WTC11 (cell line): ENCODE results near the gene CRTC2. TPM values are rescaled to one million over a fixed set of nuclear protein-coding genes. Genes with fewer than 3 reads are reported as not detected.

Experiments
- ATAC-seq: fragments of 200-7000 bp; cut with Tn5 transposase; 2 replicates; pipeline ENCODE4 v1.10.0; 2021; ENCODE audit warnings: mild to moderate bottlenecking, moderate library complexity
- CTCF ChIA-PET: fragments of 300-600 bp; sonication (Branson Sonifier 250); formaldehyde crosslinking; loops from one replicate; lab custom pipeline; 2021; ENCODE audit warnings: antibody characterized with exemption; lab: Charles Lee
- POLR2A ChIA-PET: fragments of 350-600 bp; sonication (Branson Sonifier 250); formaldehyde crosslinking; loops from one replicate; lab custom pipeline; 2021; ENCODE audit warnings: antibody characterized with exemption; lab: Charles Lee
- DNase-seq: peaks from one replicate; pipeline ENCODE4 v3.0.0; 2021; ENCODE audit warnings: low spot score
- H3K27ac Mint-ChIP-seq: 2 replicates; pipeline ENCODE4 v1.8.0; 2021; ENCODE audit warnings: mixed read lengths
- H3K27me3 Mint-ChIP-seq: 2 replicates; pipeline ENCODE4 v1.8.0; 2021; ENCODE audit warnings: low read depth, mild to moderate bottlenecking, moderate library complexity, mixed read lengths
- H3K36me3 Mint-ChIP-seq: 2 replicates; pipeline ENCODE4 v1.8.0; 2021; ENCODE audit warnings: mixed read lengths
- H3K4me1 Mint-ChIP-seq: 2 replicates; pipeline ENCODE4 v1.8.0; 2022; ENCODE audit warnings: mixed read lengths
- H3K4me3 Mint-ChIP-seq: 2 replicates; pipeline ENCODE4 v1.8.0; 2021; ENCODE audit warnings: mild to moderate bottlenecking, moderate library complexity, mixed read lengths
- H3K9me3 Mint-ChIP-seq: 2 replicates; pipeline ENCODE4 v1.8.0; 2021; ENCODE audit warnings: mixed read lengths
- AR ChIP-seq: fragments of 250-450 bp; sonication (Bioruptor Pico); IDR thresholded peaks from 2 replicates; pipeline ENCODE4 v1.9.0; 2021; ENCODE audit warnings: mild to moderate bottlenecking
- ATF1 ChIP-seq: sonication (generic); formaldehyde crosslinking; IDR thresholded peaks from 2 replicates; pipeline ENCODE4 v1.8.1; 2023; ENCODE audit warnings: mild to moderate bottlenecking, moderate library complexity, missing genetic modification reagents
- ATF3 ChIP-seq: sonication (generic); formaldehyde crosslinking; conservative IDR thresholded peaks from 2 replicates; pipeline ENCODE4 v1.8.1; 2022; ENCODE audit warnings: mild to moderate bottlenecking, missing genetic modification reagents
- CREB1 ChIP-seq: sonication (generic); formaldehyde crosslinking; IDR thresholded peaks from 2 replicates; pipeline ENCODE4 v1.8.0; 2023; ENCODE audit warnings: mild to moderate bottlenecking, missing genetic modification reagents
- CREM ChIP-seq: sonication (generic); formaldehyde crosslinking; IDR thresholded peaks from 2 replicates; pipeline ENCODE4 v1.8.1; 2022; ENCODE audit warnings: mild to moderate bottlenecking, missing genetic modification reagents, moderate library complexity
- E2F4 ChIP-seq: sonication (generic); formaldehyde crosslinking; IDR thresholded peaks from 2 replicates; pipeline ENCODE4 v1.8.1; 2022; ENCODE audit warnings: low read depth, mild to moderate bottlenecking, moderate library complexity, missing genetic modification reagents, borderline replicate concordance
- ELF4 ChIP-seq: sonication (generic); formaldehyde crosslinking; IDR thresholded peaks from 2 replicates; pipeline ENCODE4 v1.8.1; 2022; ENCODE audit warnings: low read depth, mild to moderate bottlenecking, moderate library complexity, missing genetic modification reagents
- ETV6 ChIP-seq: sonication (generic); formaldehyde crosslinking; IDR thresholded peaks from 2 replicates; pipeline ENCODE4 v1.8.1; 2022; ENCODE audit warnings: mild to moderate bottlenecking, missing genetic modification reagents
- FOXK1 ChIP-seq: sonication (generic); formaldehyde crosslinking; IDR thresholded peaks from 2 replicates; pipeline ENCODE4 v1.8.0; 2022; ENCODE audit warnings: mild to moderate bottlenecking, moderate library complexity, missing genetic modification reagents
- HMGA2 ChIP-seq: fragments of 250-450 bp; sonication (Bioruptor Pico); IDR thresholded peaks from 2 replicates; pipeline ENCODE4 v1.4.0; 2021; ENCODE audit warnings: mild to moderate bottlenecking, moderate library complexity
- KAT7 ChIP-seq: sonication (generic); formaldehyde crosslinking; IDR thresholded peaks from 2 replicates; pipeline ENCODE4 v1.8.1; 2023; ENCODE audit warnings: missing genetic modification reagents, mild to moderate bottlenecking, borderline replicate concordance
- NR2C2 ChIP-seq: sonication (generic); formaldehyde crosslinking; IDR thresholded peaks from 2 replicates; pipeline ENCODE4 v1.8.0; 2022; ENCODE audit warnings: mild to moderate bottlenecking, missing genetic modification reagents
- PRDM15 ChIP-seq: sonication (generic); formaldehyde crosslinking; IDR thresholded peaks from 2 replicates; pipeline ENCODE4 v1.8.0; 2022; ENCODE audit warnings: missing genetic modification reagents
- PREB ChIP-seq: sonication (generic); formaldehyde crosslinking; IDR thresholded peaks from 2 replicates; pipeline ENCODE4 v1.8.1; 2022; ENCODE audit warnings: mild to moderate bottlenecking, missing genetic modification reagents, moderate library complexity, borderline replicate concordance
- RELA ChIP-seq: sonication (generic); formaldehyde crosslinking; IDR thresholded peaks from 2 replicates; pipeline ENCODE4 v1.8.1; 2022; ENCODE audit warnings: missing genetic modification reagents, mild to moderate bottlenecking, borderline replicate concordance
- RORB ChIP-seq: fragments of 250-450 bp; sonication (Bioruptor Pico); IDR thresholded peaks from 2 replicates; pipeline ENCODE4 v1.9.0; 2021; ENCODE audit warnings: mild to moderate bottlenecking
- SMAD3 ChIP-seq: sonication (generic); formaldehyde crosslinking; IDR thresholded peaks from 2 replicates; pipeline ENCODE4 v1.8.0; 2022; ENCODE audit warnings: missing genetic modification reagents, mild to moderate bottlenecking, borderline replicate concordance
- TEAD1 ChIP-seq: sonication (generic); formaldehyde crosslinking; IDR thresholded peaks from 2 replicates; pipeline ENCODE4 v1.8.0; 2022; ENCODE audit warnings: mild to moderate bottlenecking, missing genetic modification reagents
- TEAD4 ChIP-seq: sonication (generic); formaldehyde crosslinking; IDR thresholded peaks from 2 replicates; pipeline ENCODE4 v1.8.0; 2022; ENCODE audit warnings: mild to moderate bottlenecking, missing genetic modification reagents
- TP53 ChIP-seq: sonication (generic); formaldehyde crosslinking; IDR thresholded peaks from 2 replicates; pipeline ENCODE4 v1.8.1; 2023; ENCODE audit warnings: mild to moderate bottlenecking, missing genetic modification reagents
- USF1 ChIP-seq: sonication (generic); formaldehyde crosslinking; IDR thresholded peaks from 2 replicates; pipeline ENCODE4 v1.8.0; 2022; ENCODE audit warnings: mild to moderate bottlenecking, missing genetic modification reagents
- USF2 ChIP-seq: sonication (generic); formaldehyde crosslinking; IDR thresholded peaks from 2 replicates; pipeline ENCODE4 v1.8.1; 2023; ENCODE audit warnings: mild to moderate bottlenecking, missing genetic modification reagents, moderate library complexity
- ZBTB21 ChIP-seq: sonication (generic); formaldehyde crosslinking; IDR thresholded peaks from 2 replicates; pipeline ENCODE4 v1.8.1; 2023; ENCODE audit warnings: mild to moderate bottlenecking, missing genetic modification reagents, borderline replicate concordance
- ZMAT4 ChIP-seq: fragments of 250-450 bp; sonication (Bioruptor Pico); IDR thresholded peaks from 2 replicates; pipeline ENCODE4 v1.9.0; 2021; ENCODE audit warnings: mild to moderate bottlenecking
- ZNF121 ChIP-seq: sonication (generic); formaldehyde crosslinking; IDR thresholded peaks from 2 replicates; pipeline ENCODE4 v1.8.0; 2023; ENCODE audit warnings: missing genetic modification reagents
- ZNF671 ChIP-seq: fragments of 250-450 bp; sonication (Bioruptor Pico); IDR thresholded peaks from 2 replicates; pipeline ENCODE4 v1.8.0; 2021; ENCODE audit warnings: mild to moderate bottlenecking
- total RNA-seq: library from RNA; stranded (reverse); gene quantifications from 3 replicates; pipeline ENCODE4 v1.2.3, GENCODE V29; 2021

The CRTC2 gene
- total RNA-seq, 1 experiment from 2014 or later = 43.7 TPM

GRCh38 chr1:153963030-153963849 lies 4.8 kb upstream of the CRTC2 start, which contains the start of gene SLC39A1:
Gene SLC39A1 (minus strand): TSS chr1:153963537. CDS start chr1:153962715, 822 bp downstream.
- Mint-ChIP-seq H3K4me1 (peaks cover 58% of the 10 kb centered on the region), H3K9me3 (peaks cover 5% of the 10 kb centered on the region), H3K36me3 (peaks cover 34% of the 10 kb centered on the region), H3K27me3 (no peaks in the 10 kb centered on the region), H3K4me3 (peak within 1 kb of the TSS; percentile 92), H3K27ac (peak within 1 kb of the TSS; percentile 100)
- ATAC-seq (peak; percentile 61), DNase-seq (peak; percentile 100)
- ChIA-PET POLR2A (interaction anchor here (0.5 to 2.9 kb wide), 15 partner anchors 9 to 188 kb away, joined by 3 to 24 read pairs (median 5); partner anchors contain the start of genes DENND4B, GATAD2B, JTB and RAB13), CTCF (interaction anchor here (0.7 to 3.0 kb wide), 8 partner anchors 14 to 188 kb away, joined by 3 to 27 read pairs (median 4); partner anchors contain the start of genes DENND4B, JTB, RAB13 and SLC27A3)
- TF ChIP-seq HMGA2 (CRISPR knock-in tag) (no peak), CREM (no peak), ZBTB21 (CRISPR knock-in tag) (no peak), ATF3 (CRISPR knock-in tag) (no peak), RORB (CRISPR knock-in tag) (no peak), RELA (CRISPR knock-in tag) (no peak), ZNF671 (CRISPR knock-in tag) (no peak), ZMAT4 (CRISPR knock-in tag) (no peak), FOXK1 (CRISPR knock-in tag) (peak; percentile 72), SMAD3 (CRISPR knock-in tag) (no peak), TP53 (CRISPR knock-in tag) (no peak), USF1 (CRISPR knock-in tag) (no peak), ELF4 (no peak), TEAD4 (CRISPR knock-in tag) (no peak), PRDM15 (0 out of 2 replicates have a peak, but pooled peaks have one; percentile 10), ZNF121 (CRISPR knock-in tag) (peak; percentile 97), TEAD1 (CRISPR knock-in tag) (no peak; the same call in 1 of the 2 replicates), E2F4 (CRISPR knock-in tag) (no peak), KAT7 (CRISPR knock-in tag) (no peak; the same call in 1 of the 2 replicates), ETV6 (CRISPR knock-in tag) (peak; percentile 20; the same call in 1 of the 2 replicates), PREB (CRISPR knock-in tag) (no peak), USF2 (CRISPR knock-in tag) (no peak; the same call in 1 of the 2 replicates), AR (CRISPR knock-in tag) (no peak), NR2C2 (CRISPR knock-in tag) (no peak), CREB1 (no peak), ATF1 (CRISPR knock-in tag) (no peak)
